ENCODE data around the gene VRTN.
"Not testable (repeated sequence)": the region's sequence is repeated elsewhere in the genome, so short reads cannot be mapped to it uniquely, and the experiment has no call there.

Gene VRTN

GRCh38 chr14:74349757-74350156, 1.5 kb downstream of the VRTN start:
- no peak for DNase-seq

GRCh38 chr14:74350211-74350927, 2.1 kb downstream of the VRTN start:
- no peak for DNase-seq

GRCh38 chr14:74350928-74351323, 2.7 kb downstream of the VRTN start:
- no peak for DNase-seq

- DNase-seq, result no peak
Observed at GRCh38 chr14:74356892-74357575, 8.8 kb downstream of the VRTN start.

- DNase-seq, result no peak
Observed at GRCh38 chr14:74357585-74357984, 9.3 kb downstream of the VRTN start.

- DNase-seq, result no peak
Observed at GRCh38 chr14:74358176-74358829, 10.0 kb downstream of the VRTN start.

GRCh38 chr14:74360163-74360562, 11.9 kb downstream of the VRTN start:
- DNase-seq, result no peak

GRCh38 chr14:74362361-74362915, 14.2 kb downstream of the VRTN start:
- peak; percentile 66 for DNase-seq

- DNase-seq, result no peak
Observed at GRCh38 chr14:74364271-74364880, 16.1 kb downstream of the VRTN start.

- DNase-seq, result no peak
Observed at GRCh38 chr14:74368026-74368425, 19.8 kb downstream of the VRTN start.

GRCh38 chr14:74368441-74368840, 20.2 kb downstream of the VRTN start:
- DNase-seq, result no peak

- DNase-seq, result no peak
Observed at GRCh38 chr14:74377976-74378690, 29.9 kb downstream of the VRTN start.

- no peak for DNase-seq
Observed at GRCh38 chr14:74380172-74380571, 31.9 kb downstream of the VRTN start.

- DNase-seq, result no peak
Observed at GRCh38 chr14:74380845-74381244, 32.6 kb downstream of the VRTN start.

- not testable (repeated sequence) for DNase-seq
Observed at GRCh38 chr14:74381571-74381970, 33.3 kb downstream of the VRTN start.

GRCh38 chr14:74382231-74382630, 34.0 kb downstream of the VRTN start:
- no peak for DNase-seq

GRCh38 chr14:74389980-74390379, 41.7 kb downstream of the VRTN start:
- DNase-seq, result no peak

- DNase-seq, result not testable (repeated sequence)
Observed at GRCh38 chr14:74390505-74390904, 42.2 kb downstream of the VRTN start.

GRCh38 chr14:74391479-74391878, 43.2 kb downstream of the VRTN start:
- DNase-seq, result no peak

GRCh38 chr14:74392616-74393570, 44.6 kb downstream of the VRTN start:
- DNase-seq, result no peak

GRCh38 chr14:74394549-74394948, 46.3 kb downstream of the VRTN start:
- no peak for DNase-seq

Measured in CD4-positive, alpha-beta T cell treated with Interleukin-4 for 4 hours (primary cell).